Hepatocyte (in vitro differentiated cells): ENCODE results near the gene ENOPH1. TPM values are rescaled to one million over a fixed set of nuclear protein-coding genes. Genes with fewer than 3 reads are reported as not detected.

Source experiments
- DNase-seq: peaks from one replicate; pipeline ENCODE4 v3.0.0-alpha.2; 2016; ENCODE audit warnings: low spot score
- H2AFZ ChIP-seq: fragments of 200-600 bp; sonication (generic); 2 replicates; pipeline ENCODE4 v1.6.0; 2016; ENCODE audit warnings: antibody characterized with exemption, mild to moderate bottlenecking
- H3K27ac ChIP-seq: fragments of 200-600 bp; sonication (generic); 2 replicates; pipeline ENCODE4 v1.5.1; 2016; ENCODE audit warnings: mild to moderate bottlenecking
- H3K27me3 ChIP-seq: fragments of 200-600 bp; sonication (generic); 2 replicates; pipeline ENCODE4 v1.6.1; 2016
- H3K36me3 ChIP-seq: fragments of 200-600 bp; sonication (generic); replicated peaks from 2 replicates; pipeline ENCODE4 v1.5.1; 2016; ENCODE audit warnings: low read depth; ENCODE audit not compliant: insufficient read depth
- H3K4me1 ChIP-seq: fragments of 200-600 bp; sonication (generic); 2 replicates; pipeline ENCODE4 v1.5.1; 2016; ENCODE audit warnings: mild to moderate bottlenecking, moderate library complexity; ENCODE audit not compliant: insufficient read depth
- H3K4me2 ChIP-seq: fragments of 200-600 bp; sonication (generic); 2 replicates; pipeline ENCODE4 v1.6.0; 2016
- H3K4me3 ChIP-seq: fragments of 200-600 bp; sonication (generic); 2 replicates; pipeline ENCODE4 v1.5.1; 2016; ENCODE audit warnings: mild to moderate bottlenecking
- H3K79me2 ChIP-seq: fragments of 200-600 bp; sonication (generic); 2 replicates; pipeline ENCODE4 v1.6.0; 2017; ENCODE audit warnings: mild to moderate bottlenecking
- H3K9me2 ChIP-seq: fragments of 200-600 bp; sonication (generic); replicated peaks from 2 replicates; pipeline ENCODE4 v1.6.0; 2017; ENCODE audit warnings: mild to moderate bottlenecking; ENCODE audit not compliant: insufficient read depth
- H3K9me3 ChIP-seq: fragments of 200-600 bp; sonication (generic); 2 replicates; pipeline ENCODE4 v1.5.1; 2016; ENCODE audit warnings: low read depth, mild to moderate bottlenecking
- H4K20me1 ChIP-seq: fragments of 200-600 bp; sonication (generic); 2 replicates; pipeline ENCODE4 v1.6.0; 2016; ENCODE audit warnings: mild to moderate bottlenecking; ENCODE audit not compliant: insufficient read depth, poor library complexity, severe bottlenecking
- CTCF ChIP-seq: fragments of 200-600 bp; sonication (generic); IDR thresholded peaks from 2 replicates; pipeline ENCODE4 v1.5.1; 2016; ENCODE audit warnings: antibody characterized with exemption, mild to moderate bottlenecking; ENCODE audit not compliant: poor library complexity
- EZH2 ChIP-seq: fragments of 200-600 bp; sonication (generic); IDR thresholded peaks from 2 replicates; pipeline ENCODE4 v1.6.1; 2016; ENCODE audit warnings: antibody characterized with exemption, mild to moderate bottlenecking, borderline replicate concordance
- EZH2phosphoT487 ChIP-seq: fragments of 200-600 bp; sonication (generic); IDR thresholded peaks from one replicate; pipeline ENCODE4 v1.6.1; 2018; ENCODE audit warnings: antibody characterized with exemption, mild to moderate bottlenecking, low read depth, moderate library complexity; ENCODE audit not compliant: unreplicated experiment, severe bottlenecking
- WGBS: methylation state at CpG from one replicate; pipeline ENCODE4 v1.1.6; 2016; ENCODE audit warnings: low lambda C conversion rate; ENCODE audit errors: missing lambda C conversion rate; 5-methylcytosine and 5-hydroxymethylcytosine counted together
- polyA plus RNA-seq: library from polyadenylated mRNA; unstranded; fragments of >200 nt; fragmentation: Nextera tagmentation; extraction: Ambion mirVana; gene quantifications from 2 replicates; pipeline ENCODE4 v1.2.1, GENCODE V29; 2016
- total RNA-seq: library from RNA; depleted of rRNA; stranded (reverse); fragments of >200 nt; gene quantifications from 2 replicates; pipeline ENCODE4 v1.2.3, GENCODE V29; 2014

Gene ENOPH1
- total and polyA plus RNA-seq, 2 experiments from 2014 or later, result 35.9 to 59.6 TPM

GRCh38 chr4:82439088-82439487 lies 8.7 kb downstream of the ENOPH1 start:
- WGBS, result 72% methylated on average over 2 of the region's 2 CpGs
- H3K4me2 ChIP-seq, result no peak overlapping the region
- no peaks in the 10 kb centered on the region for H3K36me3 ChIP-seq
- no peak overlapping the region for H3K4me3 ChIP-seq
- H3K9me3 ChIP-seq, result no peaks in the 10 kb centered on the region
- peaks cover 8% of the 10 kb centered on the region for H4K20me1 ChIP-seq
- DNase-seq, result no peak
- H3K79me2 ChIP-seq, result peaks cover 100% of the 10 kb centered on the region
- H3K27me3 ChIP-seq, result no peaks in the 10 kb centered on the region
- no peak overlapping the region for H3K27ac ChIP-seq
- no peak overlapping the region for H2AFZ ChIP-seq
- H3K9me2 ChIP-seq, result no peaks in the 10 kb centered on the region
- no peak for TF ChIP-seq EZH2phosphoT487
- TF ChIP-seq CTCF, result no peak
- no peak for TF ChIP-seq EZH2
- H3K4me1 ChIP-seq, result no peaks in the 10 kb centered on the region

- no peak for DNase-seq
- Histone ChIP-seq H3K4me2 (no peak overlapping the region), H3K9me2 (no peaks in the 10 kb centered on the region), H3K4me1 (no peaks in the 10 kb centered on the region), H3K27me3 (no peaks in the 10 kb centered on the region), H2AFZ (no peak overlapping the region), H4K20me1 (peaks cover 5% of the 10 kb centered on the region), H3K9me3 (no peaks in the 10 kb centered on the region), H3K79me2 (peaks cover 44% of the 10 kb centered on the region), H3K4me3 (no peak overlapping the region), H3K36me3 (no peaks in the 10 kb centered on the region), H3K27ac (no peak overlapping the region)
- WGBS, result 100% methylated on average over 1 of the region's 1 CpG
- TF ChIP-seq EZH2phosphoT487 (no peak), EZH2 (no peak), CTCF (no peak)
These were observed 17.5 kb downstream of the ENOPH1 start for GRCh38 chr4:82447886-82448285.

- no peaks in the 10 kb centered on the region for H3K9me3 ChIP-seq
- H3K27ac ChIP-seq, result no peak overlapping the region
- H3K79me2 ChIP-seq, result peaks cover 13% of the 10 kb centered on the region
These were observed 20.8 kb downstream of the ENOPH1 start for GRCh38 chr4:82450966-82451755.

More at GRCh38 chr4:82450966-82451755, 20.8 kb downstream of the ENOPH1 start:
- no peak for DNase-seq
- Histone ChIP-seq H3K27me3 (no peaks in the 10 kb centered on the region), H3K4me2 (no peak overlapping the region), H3K4me3 (no peak overlapping the region), H3K36me3 (no peaks in the 10 kb centered on the region), H3K9me2 (no peaks in the 10 kb centered on the region), H3K4me1 (no peaks in the 10 kb centered on the region), H2AFZ (no peak overlapping the region), H4K20me1 (no peaks in the 10 kb centered on the region)
- 90% methylated on average over 13 of the region's 13 CpGs for WGBS
- TF ChIP-seq CTCF (no peak), EZH2 (no peak), EZH2phosphoT487 (no peak)
